Liver (tissue), 3 donors: ENCODE data around the gene ZNF530.

ENCODE experiments used
- TAF1 ChIP-seq: conservative IDR thresholded peaks from 2 replicates; pipeline ENCODE4 v1.6.1; 2016; ENCODE audit warnings: antibody characterized with exemption, mild to moderate bottlenecking
- YY1 ChIP-seq: IDR thresholded peaks from 2 replicates; pipeline ENCODE4 v1.6.1; 2016; ENCODE audit warnings: antibody characterized with exemption, mild to moderate bottlenecking
- TF ChIP-seq, protein P1 (sequence below): fragments of 150-350 bp; IDR thresholded peaks from 2 replicates; pipeline ENCODE4 v1.5.1; 2017; ENCODE audit warnings: improper control_type of control experiment, low read depth, low read length; ENCODE audit not compliant: missing input control
- TF ChIP-seq, protein P2 (sequence below): IDR thresholded peaks from 2 replicates; pipeline ENCODE4 v1.6.1; 2016; ENCODE audit warnings: antibody characterized with exemption, mild to moderate bottlenecking
- TF ChIP-seq, protein P3 (sequence below): IDR thresholded peaks from 2 replicates; pipeline ENCODE4 v1.6.1; 2016; ENCODE audit warnings: antibody characterized with exemption
- TF ChIP-seq, protein P4 (sequence below): IDR thresholded peaks from 2 replicates; pipeline ENCODE4 v1.6.1; 2016; ENCODE audit warnings: antibody characterized with exemption
- donor health status: healthy.
- donor health status: healthy.

DNA sequence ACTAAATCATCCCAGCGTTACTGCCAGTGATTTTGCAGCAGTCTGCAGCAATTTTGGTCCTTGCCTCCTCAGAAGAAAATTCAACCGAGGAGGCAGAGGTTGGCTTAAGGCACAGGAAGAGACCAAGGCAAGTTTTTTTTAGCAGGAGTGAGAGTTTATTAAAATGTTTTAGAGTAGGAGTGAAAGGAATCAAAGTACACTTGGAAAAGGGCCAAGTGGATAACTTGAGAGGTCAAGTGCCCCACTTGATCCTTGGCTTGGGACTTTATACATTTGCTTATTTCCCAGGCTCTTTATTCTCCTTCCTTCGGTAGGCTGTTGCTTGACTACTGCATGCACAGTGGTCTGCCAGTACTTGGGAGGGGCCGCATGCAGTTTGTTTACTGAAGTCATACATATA lies 11.4 kb downstream of the ZNF530 start:
- TF ChIP-seq, protein P1, sequence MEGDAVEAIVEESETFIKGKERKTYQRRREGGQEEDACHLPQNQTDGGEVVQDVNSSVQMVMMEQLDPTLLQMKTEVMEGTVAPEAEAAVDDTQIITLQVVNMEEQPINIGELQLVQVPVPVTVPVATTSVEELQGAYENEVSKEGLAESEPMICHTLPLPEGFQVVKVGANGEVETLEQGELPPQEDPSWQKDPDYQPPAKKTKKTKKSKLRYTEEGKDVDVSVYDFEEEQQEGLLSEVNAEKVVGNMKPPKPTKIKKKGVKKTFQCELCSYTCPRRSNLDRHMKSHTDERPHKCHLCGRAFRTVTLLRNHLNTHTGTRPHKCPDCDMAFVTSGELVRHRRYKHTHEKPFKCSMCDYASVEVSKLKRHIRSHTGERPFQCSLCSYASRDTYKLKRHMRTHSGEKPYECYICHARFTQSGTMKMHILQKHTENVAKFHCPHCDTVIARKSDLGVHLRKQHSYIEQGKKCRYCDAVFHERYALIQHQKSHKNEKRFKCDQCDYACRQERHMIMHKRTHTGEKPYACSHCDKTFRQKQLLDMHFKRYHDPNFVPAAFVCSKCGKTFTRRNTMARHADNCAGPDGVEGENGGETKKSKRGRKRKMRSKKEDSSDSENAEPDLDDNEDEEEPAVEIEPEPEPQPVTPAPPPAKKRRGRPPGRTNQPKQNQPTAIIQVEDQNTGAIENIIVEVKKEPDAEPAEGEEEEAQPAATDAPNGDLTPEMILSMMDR, result no peak
- TF ChIP-seq, protein P2, sequence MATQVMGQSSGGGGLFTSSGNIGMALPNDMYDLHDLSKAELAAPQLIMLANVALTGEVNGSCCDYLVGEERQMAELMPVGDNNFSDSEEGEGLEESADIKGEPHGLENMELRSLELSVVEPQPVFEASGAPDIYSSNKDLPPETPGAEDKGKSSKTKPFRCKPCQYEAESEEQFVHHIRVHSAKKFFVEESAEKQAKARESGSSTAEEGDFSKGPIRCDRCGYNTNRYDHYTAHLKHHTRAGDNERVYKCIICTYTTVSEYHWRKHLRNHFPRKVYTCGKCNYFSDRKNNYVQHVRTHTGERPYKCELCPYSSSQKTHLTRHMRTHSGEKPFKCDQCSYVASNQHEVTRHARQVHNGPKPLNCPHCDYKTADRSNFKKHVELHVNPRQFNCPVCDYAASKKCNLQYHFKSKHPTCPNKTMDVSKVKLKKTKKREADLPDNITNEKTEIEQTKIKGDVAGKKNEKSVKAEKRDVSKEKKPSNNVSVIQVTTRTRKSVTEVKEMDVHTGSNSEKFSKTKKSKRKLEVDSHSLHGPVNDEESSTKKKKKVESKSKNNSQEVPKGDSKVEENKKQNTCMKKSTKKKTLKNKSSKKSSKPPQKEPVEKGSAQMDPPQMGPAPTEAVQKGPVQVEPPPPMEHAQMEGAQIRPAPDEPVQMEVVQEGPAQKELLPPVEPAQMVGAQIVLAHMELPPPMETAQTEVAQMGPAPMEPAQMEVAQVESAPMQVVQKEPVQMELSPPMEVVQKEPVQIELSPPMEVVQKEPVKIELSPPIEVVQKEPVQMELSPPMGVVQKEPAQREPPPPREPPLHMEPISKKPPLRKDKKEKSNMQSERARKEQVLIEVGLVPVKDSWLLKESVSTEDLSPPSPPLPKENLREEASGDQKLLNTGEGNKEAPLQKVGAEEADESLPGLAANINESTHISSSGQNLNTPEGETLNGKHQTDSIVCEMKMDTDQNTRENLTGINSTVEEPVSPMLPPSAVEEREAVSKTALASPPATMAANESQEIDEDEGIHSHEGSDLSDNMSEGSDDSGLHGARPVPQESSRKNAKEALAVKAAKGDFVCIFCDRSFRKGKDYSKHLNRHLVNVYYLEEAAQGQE, result no peak
- TF ChIP-seq, protein P3, sequence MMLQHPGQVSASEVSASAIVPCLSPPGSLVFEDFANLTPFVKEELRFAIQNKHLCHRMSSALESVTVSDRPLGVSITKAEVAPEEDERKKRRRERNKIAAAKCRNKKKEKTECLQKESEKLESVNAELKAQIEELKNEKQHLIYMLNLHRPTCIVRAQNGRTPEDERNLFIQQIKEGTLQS, result no peak
- TF ChIP-seq, protein P4, sequence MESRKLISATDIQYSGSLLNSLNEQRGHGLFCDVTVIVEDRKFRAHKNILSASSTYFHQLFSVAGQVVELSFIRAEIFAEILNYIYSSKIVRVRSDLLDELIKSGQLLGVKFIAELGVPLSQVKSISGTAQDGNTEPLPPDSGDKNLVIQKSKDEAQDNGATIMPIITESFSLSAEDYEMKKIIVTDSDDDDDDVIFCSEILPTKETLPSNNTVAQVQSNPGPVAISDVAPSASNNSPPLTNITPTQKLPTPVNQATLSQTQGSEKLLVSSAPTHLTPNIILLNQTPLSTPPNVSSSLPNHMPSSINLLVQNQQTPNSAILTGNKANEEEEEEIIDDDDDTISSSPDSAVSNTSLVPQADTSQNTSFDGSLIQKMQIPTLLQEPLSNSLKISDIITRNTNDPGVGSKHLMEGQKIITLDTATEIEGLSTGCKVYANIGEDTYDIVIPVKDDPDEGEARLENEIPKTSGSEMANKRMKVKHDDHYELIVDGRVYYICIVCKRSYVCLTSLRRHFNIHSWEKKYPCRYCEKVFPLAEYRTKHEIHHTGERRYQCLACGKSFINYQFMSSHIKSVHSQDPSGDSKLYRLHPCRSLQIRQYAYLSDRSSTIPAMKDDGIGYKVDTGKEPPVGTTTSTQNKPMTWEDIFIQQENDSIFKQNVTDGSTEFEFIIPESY, result no peak
- TF ChIP-seq YY1, result no peak
- TF ChIP-seq TAF1, result no peak
